ENCODE results near the gene PTGIS.

DNA sequence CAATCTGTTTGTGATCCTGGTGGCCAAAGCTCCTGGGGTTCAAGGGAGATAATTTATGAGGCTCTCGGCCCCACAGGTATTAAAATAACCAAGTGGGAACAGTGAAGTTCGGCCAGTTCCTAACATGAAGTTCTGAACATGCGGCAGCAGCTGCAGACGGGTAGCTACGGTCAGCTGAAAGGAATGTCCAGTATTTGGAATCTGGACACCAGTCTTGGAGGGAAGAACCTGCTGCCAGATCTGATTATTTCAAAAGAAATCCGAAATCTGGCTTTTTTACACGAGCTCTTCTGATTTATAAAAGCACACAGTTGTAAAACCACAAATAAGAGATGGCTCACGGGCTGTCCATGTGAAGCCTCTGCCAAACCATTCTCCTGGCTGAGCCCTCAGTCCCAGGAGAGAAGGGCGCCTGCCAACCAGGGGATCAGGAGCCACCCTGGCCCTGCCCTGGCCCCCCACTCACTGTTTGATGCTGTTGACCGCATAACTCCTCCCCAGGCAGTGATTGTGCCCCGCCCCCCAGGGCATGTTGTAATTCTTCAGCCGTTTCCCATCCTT, 57.3 kb downstream of the PTGIS start:
- TF ChIP-seq POLR2AphosphoS5 (IDR thresholded peaks at IDR 0.05; ENCODE audit: low read depth) (no peak), GABPA (IDR thresholded peaks at IDR 0.05; ENCODE audit: low read depth) (no peak), SPI1 (IDR thresholded peaks at IDR 0.05; ENCODE audit: borderline replicate concordance, low read depth) (no peak)
- TF ChIP-seq, protein P1, sequence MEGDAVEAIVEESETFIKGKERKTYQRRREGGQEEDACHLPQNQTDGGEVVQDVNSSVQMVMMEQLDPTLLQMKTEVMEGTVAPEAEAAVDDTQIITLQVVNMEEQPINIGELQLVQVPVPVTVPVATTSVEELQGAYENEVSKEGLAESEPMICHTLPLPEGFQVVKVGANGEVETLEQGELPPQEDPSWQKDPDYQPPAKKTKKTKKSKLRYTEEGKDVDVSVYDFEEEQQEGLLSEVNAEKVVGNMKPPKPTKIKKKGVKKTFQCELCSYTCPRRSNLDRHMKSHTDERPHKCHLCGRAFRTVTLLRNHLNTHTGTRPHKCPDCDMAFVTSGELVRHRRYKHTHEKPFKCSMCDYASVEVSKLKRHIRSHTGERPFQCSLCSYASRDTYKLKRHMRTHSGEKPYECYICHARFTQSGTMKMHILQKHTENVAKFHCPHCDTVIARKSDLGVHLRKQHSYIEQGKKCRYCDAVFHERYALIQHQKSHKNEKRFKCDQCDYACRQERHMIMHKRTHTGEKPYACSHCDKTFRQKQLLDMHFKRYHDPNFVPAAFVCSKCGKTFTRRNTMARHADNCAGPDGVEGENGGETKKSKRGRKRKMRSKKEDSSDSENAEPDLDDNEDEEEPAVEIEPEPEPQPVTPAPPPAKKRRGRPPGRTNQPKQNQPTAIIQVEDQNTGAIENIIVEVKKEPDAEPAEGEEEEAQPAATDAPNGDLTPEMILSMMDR (IDR thresholded peaks at IDR 0.05; ENCODE audit: insufficient read depth, low read length): no peak
